K562 (cell line): ENCODE data around the gene RDH13. TPM values are rescaled to one million over a fixed set of nuclear protein-coding genes. Genes with fewer than 3 reads are reported as not detected.

ENCODE experiments used
- CTCF ChIP-seq, 3 experiments: IDR thresholded peaks in 2 of 3; conservative IDR thresholded peaks in 1 of 3; 2 replicates each; pipeline ENCODE4 v1.5.1; 2011 to 2012; ENCODE audit warnings: low read length in 3 of 3, mild to moderate bottlenecking in 3 of 3, control low read depth in 2 of 3, improper control_type of control experiment in 1 of 3, inconsistent platforms in 1 of 3, low read depth in 1 of 3, mixed read lengths in 1 of 3, moderate library complexity in 1 of 3; ENCODE audit not compliant: insufficient read depth in 2 of 3
- GABPB2 ChIP-seq: fragments of 250-450 bp; sonication (Bioruptor Pico); conservative IDR thresholded peaks from 2 replicates; pipeline ENCODE4 v1.5.1; 2021; ENCODE audit warnings: mild to moderate bottlenecking
- IRF9 ChIP-seq: fragments of 450-650 bp; IDR thresholded peaks from 2 replicates; pipeline ENCODE4 v1.6.1; 2016; ENCODE audit warnings: missing biosample characterization, missing genetic modification characterization
- MLLT1 ChIP-seq, 2 experiments: fragments of 450-650 bp; IDR thresholded peaks; 2 replicates each; pipeline ENCODE4 v1.6.1; 2016
- NELFE ChIP-seq: IDR thresholded peaks from 2 replicates; pipeline ENCODE4 v1.6.1; 2011; ENCODE audit warnings: mild to moderate bottlenecking; ENCODE audit not compliant: insufficient read depth, insufficient read length
- NFE2 ChIP-seq: IDR thresholded peaks from 2 replicates; pipeline ENCODE4 v1.6.1; 2014; ENCODE audit warnings: antibody characterized with exemption, low read depth
- POLR2G ChIP-seq: fragments of 200-400 bp; formaldehyde crosslinking; IDR thresholded peaks from 2 replicates; pipeline ENCODE4 v1.6.1; 2017; ENCODE audit warnings: low read depth, mild to moderate bottlenecking, antibody characterized with exemption, low read length, moderate library complexity
- PPARD ChIP-seq: fragments of 250-450 bp; sonication (Bioruptor Pico); IDR thresholded peaks from 2 replicates; pipeline ENCODE4 v1.8.0; 2022; ENCODE audit warnings: inconsistent platforms, mild to moderate bottlenecking, moderate library complexity
- RBM22 ChIP-seq: fragments of 200-400 bp; formaldehyde crosslinking; IDR thresholded peaks from 2 replicates; pipeline ENCODE4 v1.6.1; 2018; ENCODE audit warnings: low read length, low read depth; ENCODE audit not compliant: poor library complexity, severe bottlenecking
- RREB1 ChIP-seq: fragments of 250-450 bp; sonication (Bioruptor Pico); IDR thresholded peaks from 2 replicates; pipeline ENCODE4 v1.4.0; 2020
- SUPT5H ChIP-seq: fragments of 450-650 bp; IDR thresholded peaks from 2 replicates; pipeline ENCODE4 v1.6.1; 2016
- ZC3H11A ChIP-seq: IDR thresholded peaks from 2 replicates; pipeline ENCODE4 v1.6.1; 2012; ENCODE audit warnings: low read depth, low read length, improper control_type of control experiment
- ZNF197 ChIP-seq: fragments of 200-800 bp; sonication (Bioruptor generic); IDR thresholded peaks from 2 replicates; pipeline ENCODE4 v1.6.1; 2016; ENCODE audit warnings: low read depth, missing genetic modification characterization, missing compliant biosample characterization
- ZNF707 ChIP-seq: fragments of 250-450 bp; sonication (Bioruptor Pico); conservative IDR thresholded peaks from 2 replicates; pipeline ENCODE4 v1.8.0; 2022; ENCODE audit warnings: inconsistent platforms, mild to moderate bottlenecking, moderate library complexity
- polyA plus RNA-seq, 8 experiments: library from polyadenylated mRNA; depleted of rRNA in 4 of 8; stranded (reverse) in 5 of 8; unstranded in 3 of 8; fragments of >200 nt; fragmentation: Nextera tagmentation in 2 of 8; fragmentation: Illumina TruSeq in 1 of 8; extraction: Ambion mirVana in 2 of 8; extraction: Trizol in 1 of 8; gene quantifications; 2 replicates each; pipeline versions ENCODE4 v1.2.1 to v1.2.3, GENCODE V29; 2011 to 2014; ENCODE audit warnings: inconsistent platforms in 1 of 8, missing spikeins in 1 of 8
- total RNA-seq, 7 experiments: library from RNA; depleted of rRNA in 6 of 7; stranded (reverse); fragments of >200 nt in 6 of 7; fragmentation: Illumina TruSeq in 2 of 7; extraction: Trizol in 2 of 7; gene quantifications; 2 replicates each; pipeline versions ENCODE4 v1.2.1 to v1.2.3, GENCODE V29; 2011 to 2021; ENCODE audit warnings: low replicate concordance in 1 of 7

The RDH13 gene
- total and polyA plus RNA-seq, 9 of the 15 experiments (the other 6 are each of a cell fraction or from before 2014, with no cell fraction given) = 7.5 to 70.3 (median 39.5) TPM

- TF ChIP-seq IRF9 (tag) (no peak), MLLT1 (IDR thresholded peaks at IDR 0.05) (no peak), GABPB2 (CRISPR knock-in tag) (no peak), POLR2G (peak; percentile 49; the same call in 1 of the 2 replicates), NELFE (no peak), ZC3H11A (no peak), PPARD (no peak), ZNF707 (CRISPR knock-in tag) (no peak), SUPT5H (peak; percentile 36; the same call in 1 of the 2 replicates), ZNF197 (CRISPR knock-in tag) (no peak), CTCF (IDR thresholded peaks at IDR 0.05 in 2 of 3, conservative IDR thresholded peaks at IDR 0.05 in 1 of 3; ENCODE audit: insufficient read depth in 2 of 3, low read depth in 1 of 3, low read length in 3 of 3) (no peak), RREB1 (CRISPR knock-in tag) (no peak), RBM22 (peak; percentile 51), NFE2 (no peak)
Measured at GRCh38 chr19:55024111-55024510, 38.8 kb downstream of the RDH13 start (continued).
